ENCODE data around the gene LIN28B. TPM values are rescaled to one million over a fixed set of nuclear protein-coding genes. Genes with fewer than 3 reads are reported as not detected.

Gene LIN28B
- total and polyA plus RNA-seq, 2 of the 4 experiments (the other 2 are of a cell fraction), result not detected

- Histone ChIP-seq H3K9me1 (ENCODE audit: insufficient read depth, low read length) (no peaks in the 10 kb centered on the region), H3K27me3 (ENCODE audit: control insufficient read depth, insufficient read depth, low read length) (no peaks in the 10 kb centered on the region; the same call in 1 of the 2 replicates), H3K4ac (ENCODE audit: low read depth, low read length) (no peak overlapping the region), H2BK20ac (ENCODE audit: low read depth, low read length) (no peak overlapping the region), H3K23ac (ENCODE audit: low read depth, low read length) (no peak overlapping the region), H3K4me3 (ENCODE audit: insufficient read depth, low read depth, low read length) (no peak overlapping the region), H3K36me3 (ENCODE audit: control insufficient read depth, insufficient read depth, low read length) (no peaks in the 10 kb centered on the region), H3K4me1 (ENCODE audit: control insufficient read depth, insufficient read depth, low read length) (no peaks in the 10 kb centered on the region), H2AK9ac (replicated peaks; ENCODE audit: low read depth, low read length, poor library complexity) (no peak overlapping the region), H4K91ac (ENCODE audit: insufficient read depth, low read depth, low read length) (no peak overlapping the region), H4K20me1 (ENCODE audit: insufficient read depth, low read length) (no peaks in the 10 kb centered on the region), H2AFZ (replicated peaks; ENCODE audit: low read length, poor library complexity) (no peak overlapping the region), H2BK5ac (ENCODE audit: low read depth, low read length, poor library complexity, severe bottlenecking) (no peak overlapping the region), H2BK120ac (ENCODE audit: low read depth, low read length) (no peak overlapping the region), H3K18ac (ENCODE audit: low read depth, low read length) (no peak overlapping the region), H4K5ac (ENCODE audit: low read depth, low read length) (no peak overlapping the region), H3K79me1 (ENCODE audit: low read depth in 1 of 2, low read length in 2 of 2) (no peaks in the 10 kb centered on the region), H3K27ac (ENCODE audit: insufficient read depth, low read length) (no peak overlapping the region), H3K9ac (ENCODE audit: low read depth, low read length) (no peak overlapping the region), H2AK5ac (ENCODE audit: low read depth, low read length) (no peak overlapping the region), H3K14ac (replicated peaks; ENCODE audit: low read depth, low read length) (no peak overlapping the region), H2BK15ac (ENCODE audit: low read depth, low read length) (no peak overlapping the region), H3K4me2 (ENCODE audit: low read depth, low read length) (no peak overlapping the region), H4K8ac (ENCODE audit: low read depth in 2 of 2, low read length in 2 of 2) (no peak overlapping the region), H3K56ac (ENCODE audit: extremely low read depth, insufficient read depth, low read length) (no peak overlapping the region), H3K9me3 (ENCODE audit: control insufficient read depth, insufficient read depth, low read length) (no peaks in the 10 kb centered on the region)
- no peak for ATAC-seq (ENCODE audit: low read depth)
- in situ Hi-C loops (cut with MboI; ENCODE audit: low sequenced_read_pairs), result no loop called here
- CTCF ChIA-PET, result no interaction called here
- dilution Hi-C loops (cut with HindIII; ENCODE audit: low sequenced_read_pairs, unreplicated experiment), result no loop called here
- no peak for TF ChIP-seq CTCF (conservative IDR thresholded peaks at IDR 0.05; ENCODE audit: low read depth, low read length)
- no peak for TF ChIP-seq CHD1 (IDR thresholded peaks at IDR 0.05; ENCODE audit: low read depth, low read length)
- TF ChIP-seq RFX5 (IDR thresholded peaks at IDR 0.05; ENCODE audit: low read depth, low read length), result no peak
- TF ChIP-seq NFE2L2 (IDR thresholded peaks at IDR 0.05; ENCODE audit: low read depth, low read length), result no peak
- TF ChIP-seq MAFK (IDR thresholded peaks at IDR 0.05; ENCODE audit: low read depth, low read length), result no peak
- TF ChIP-seq POLR2A (IDR thresholded peaks at IDR 0.05; ENCODE audit: low read depth, low read length), result no peak
- no TSS peak for BruUV-seq (replicated peaks)
- intact Hi-C loops (cut with micrococcal nuclease), result no loop called here
- DNase-seq, result no peak
- WGBS, 2 experiments (ENCODE audit: extremely low coverage in 2 of 2, insufficient read length in 1 of 2), result 73% methylated on average over 3 of the region's 4 CpGs; no CpG with 5 or more reads in 1 of the 2 experiments
- POLR2A ChIA-PET (ENCODE audit: unreplicated experiment), result no interaction called here
These were observed 72.0 kb downstream of the LIN28B start for GRCh38 chr6:105028898-105029297.
